GM12892 (cell line): ENCODE measurements around the gene MAML3.

Experiments used
- POLR2A ChIP-seq: IDR thresholded peaks from 2 replicates; pipeline ENCODE4 v1.6.1; 2011; ENCODE audit warnings: low read depth, low read length, control low read depth
- POLR2AphosphoS5 ChIP-seq: IDR thresholded peaks from 2 replicates; pipeline ENCODE4 v1.6.1; 2011; ENCODE audit warnings: low read depth, low read length, control low read depth
- TAF1 ChIP-seq: IDR thresholded peaks from 2 replicates; pipeline ENCODE4 v1.6.1; 2011; ENCODE audit warnings: low read depth, mild to moderate bottlenecking, control low read depth, low read length, borderline replicate concordance

GRCh38 chr4:140121646-140122045, 32.3 kb downstream of the MAML3 start:
- no peak for TF ChIP-seq TAF1
- TF ChIP-seq POLR2A = no peak
- no peak for TF ChIP-seq POLR2AphosphoS5
